PFSK-1 (cell line): ENCODE measurements around the gene ECSCR.

Experiments used
- FOXP2 ChIP-seq: optimal IDR thresholded peaks from 2 replicates; pipeline ENCODE3; 2011; ENCODE audit warnings: borderline replicate concordance, control low read depth, inconsistent platforms; ENCODE audit not compliant: insufficient read depth; ENCODE audit errors: extremely low read length, extremely low read depth
- POLR2AphosphoS5 ChIP-seq: IDR thresholded peaks from 2 replicates; pipeline ENCODE4 v1.6.1; 2012; ENCODE audit warnings: low read depth, mild to moderate bottlenecking, control low read depth, low read length, moderate library complexity
- SIN3A ChIP-seq: IDR thresholded peaks from 2 replicates; pipeline ENCODE4 v1.6.1; 2012; ENCODE audit warnings: mild to moderate bottlenecking, low read length, moderate library complexity, borderline replicate concordance; ENCODE audit not compliant: insufficient read depth
- TAF1 ChIP-seq: IDR thresholded peaks from 2 replicates; pipeline ENCODE4 v1.6.1; 2012; ENCODE audit warnings: low read length, control low read depth, borderline replicate concordance; ENCODE audit not compliant: insufficient read depth
- TF ChIP-seq, protein P1 (sequence below), 2 experiments: IDR thresholded peaks; 2 replicates each; pipeline versions ENCODE4 v1.6.1 to v1.8.0; 2011 to 2012; ENCODE audit warnings: low read depth in 2 of 2, low read length in 2 of 2, control low read depth in 1 of 2, inconsistent platforms in 1 of 2, mild to moderate bottlenecking in 1 of 2, moderate library complexity in 1 of 2; ENCODE audit not compliant: insufficient read depth in 1 of 2

The ECSCR gene

DNA sequence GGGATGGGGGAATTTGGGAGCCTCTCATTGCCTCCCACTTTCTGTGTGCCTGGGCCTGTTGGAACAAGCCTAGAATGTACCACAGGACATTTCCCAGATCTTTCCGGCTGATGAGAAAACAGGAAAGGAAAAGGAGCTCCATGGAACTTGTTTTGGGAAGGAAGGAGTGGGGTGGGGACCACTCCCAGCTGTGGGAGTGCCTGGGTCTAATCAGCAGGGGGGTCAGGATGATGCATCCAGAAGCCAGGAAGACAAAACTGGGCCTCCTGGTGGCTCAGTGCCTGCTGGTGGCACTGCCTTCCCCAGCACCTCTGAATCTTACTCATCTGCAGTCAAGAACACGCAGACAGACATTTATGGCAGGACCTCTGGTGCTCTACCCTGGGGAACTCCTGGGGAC is 11.0 kb upstream of the ECSCR start:
- TF ChIP-seq FOXP2 (no peak), POLR2AphosphoS5 (no peak), SIN3A (no peak), TAF1 (no peak)
- TF ChIP-seq, protein P1, sequence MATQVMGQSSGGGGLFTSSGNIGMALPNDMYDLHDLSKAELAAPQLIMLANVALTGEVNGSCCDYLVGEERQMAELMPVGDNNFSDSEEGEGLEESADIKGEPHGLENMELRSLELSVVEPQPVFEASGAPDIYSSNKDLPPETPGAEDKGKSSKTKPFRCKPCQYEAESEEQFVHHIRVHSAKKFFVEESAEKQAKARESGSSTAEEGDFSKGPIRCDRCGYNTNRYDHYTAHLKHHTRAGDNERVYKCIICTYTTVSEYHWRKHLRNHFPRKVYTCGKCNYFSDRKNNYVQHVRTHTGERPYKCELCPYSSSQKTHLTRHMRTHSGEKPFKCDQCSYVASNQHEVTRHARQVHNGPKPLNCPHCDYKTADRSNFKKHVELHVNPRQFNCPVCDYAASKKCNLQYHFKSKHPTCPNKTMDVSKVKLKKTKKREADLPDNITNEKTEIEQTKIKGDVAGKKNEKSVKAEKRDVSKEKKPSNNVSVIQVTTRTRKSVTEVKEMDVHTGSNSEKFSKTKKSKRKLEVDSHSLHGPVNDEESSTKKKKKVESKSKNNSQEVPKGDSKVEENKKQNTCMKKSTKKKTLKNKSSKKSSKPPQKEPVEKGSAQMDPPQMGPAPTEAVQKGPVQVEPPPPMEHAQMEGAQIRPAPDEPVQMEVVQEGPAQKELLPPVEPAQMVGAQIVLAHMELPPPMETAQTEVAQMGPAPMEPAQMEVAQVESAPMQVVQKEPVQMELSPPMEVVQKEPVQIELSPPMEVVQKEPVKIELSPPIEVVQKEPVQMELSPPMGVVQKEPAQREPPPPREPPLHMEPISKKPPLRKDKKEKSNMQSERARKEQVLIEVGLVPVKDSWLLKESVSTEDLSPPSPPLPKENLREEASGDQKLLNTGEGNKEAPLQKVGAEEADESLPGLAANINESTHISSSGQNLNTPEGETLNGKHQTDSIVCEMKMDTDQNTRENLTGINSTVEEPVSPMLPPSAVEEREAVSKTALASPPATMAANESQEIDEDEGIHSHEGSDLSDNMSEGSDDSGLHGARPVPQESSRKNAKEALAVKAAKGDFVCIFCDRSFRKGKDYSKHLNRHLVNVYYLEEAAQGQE (IDR thresholded peaks at IDR 0.05; ENCODE audit: insufficient read depth in 1 of 2, low read depth in 2 of 2, low read length in 2 of 2): no peak

DNA sequence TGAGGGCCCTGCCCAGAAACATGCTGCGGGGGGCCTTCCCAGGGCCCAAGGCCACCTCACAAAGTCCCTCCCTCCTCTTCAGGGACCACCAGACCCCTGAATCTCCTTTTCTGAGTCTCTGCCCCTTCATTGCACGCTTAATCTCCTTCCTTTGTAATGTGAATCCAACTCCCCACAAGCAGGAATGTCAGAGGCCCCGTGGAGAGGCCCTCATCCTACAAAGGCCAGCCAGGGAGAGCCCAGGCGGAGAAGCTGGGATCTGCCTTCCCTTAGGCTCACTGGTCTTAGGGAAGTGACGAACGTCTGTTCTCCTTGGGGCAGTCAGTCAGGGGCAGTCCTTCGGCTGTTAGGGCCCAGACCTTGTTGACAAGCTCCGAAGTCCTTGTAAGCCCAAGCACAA is 10.6 kb upstream of the ECSCR start:
- no peak for TF ChIP-seq POLR2AphosphoS5
- TF ChIP-seq, protein P1 (IDR thresholded peaks at IDR 0.05; ENCODE audit: insufficient read depth in 1 of 2, low read depth in 2 of 2, low read length in 2 of 2): no peak
- no peak for TF ChIP-seq FOXP2
- no peak for TF ChIP-seq TAF1
- TF ChIP-seq SIN3A: no peak

DNA sequence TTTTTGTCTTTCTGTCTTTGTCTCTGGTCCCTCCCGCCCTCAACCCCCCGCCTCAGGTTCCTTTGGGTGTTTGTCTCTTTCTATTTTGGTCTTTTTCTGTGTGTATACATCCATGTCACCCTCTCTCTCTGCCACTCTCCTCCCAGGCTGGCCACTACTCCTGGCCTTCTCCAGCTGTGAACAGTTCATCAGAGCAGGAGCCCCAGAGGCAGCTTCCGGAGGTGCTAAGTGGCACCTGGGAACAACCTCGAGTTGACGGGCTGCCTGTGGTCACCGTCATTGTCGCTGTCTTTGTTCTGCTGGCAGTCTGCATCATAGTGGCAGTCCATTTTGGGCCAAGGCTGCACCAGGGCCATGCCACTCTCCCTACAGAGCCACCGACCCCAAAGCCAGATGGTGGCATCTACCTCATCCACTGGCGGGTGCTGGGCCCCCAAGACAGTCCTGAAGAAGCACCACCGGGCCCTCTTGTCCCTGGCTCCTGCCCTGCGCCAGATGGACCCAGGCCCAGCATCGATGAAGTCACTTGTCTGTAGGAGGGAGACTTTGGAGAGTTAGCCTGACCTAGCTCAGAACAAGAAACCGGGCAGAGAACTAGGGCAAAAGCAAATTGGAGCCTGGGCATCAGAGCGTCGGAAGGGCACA is 10.0 kb upstream of the ECSCR start:
- no peak for TF ChIP-seq SIN3A
- TF ChIP-seq, protein P1 (IDR thresholded peaks at IDR 0.05; ENCODE audit: insufficient read depth in 1 of 2, low read depth in 2 of 2, low read length in 2 of 2): no peak
- no peak for TF ChIP-seq POLR2AphosphoS5
- no peak for TF ChIP-seq TAF1
- no peak for TF ChIP-seq FOXP2

DNA sequence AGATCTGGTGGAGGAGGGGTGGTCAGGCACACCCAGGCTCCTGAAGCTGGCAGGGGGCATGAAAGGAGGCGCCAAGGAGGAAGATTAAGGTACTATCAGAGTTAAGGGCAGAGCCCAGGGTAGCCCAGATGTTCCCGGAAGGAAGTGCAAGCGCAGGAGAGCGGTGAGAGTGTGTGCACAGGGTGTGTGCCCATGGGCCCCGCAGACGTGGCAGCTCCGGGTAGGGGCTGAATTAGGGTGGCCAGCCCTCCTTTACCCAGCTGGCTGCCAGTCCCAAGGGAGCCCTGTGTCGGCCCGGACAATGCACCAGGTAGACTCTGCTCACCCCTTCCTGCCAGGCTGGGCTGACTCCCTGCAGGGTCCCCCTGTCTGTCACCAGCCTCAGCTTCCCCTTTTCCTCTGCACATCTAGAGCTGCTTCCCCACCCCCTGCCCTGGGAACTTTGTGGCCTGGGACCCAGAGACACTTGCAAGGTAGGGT is 8.3 kb upstream of the ECSCR start, which contains the start of gene SMIM33:
Gene SMIM33, plus strand, starts transcription at position 184 of the 480 bp plus-strand sequence. Its CDS starts 118 bp downstream, at position 302.
- no peak for TF ChIP-seq SIN3A
- TF ChIP-seq, protein P1 (IDR thresholded peaks at IDR 0.05; ENCODE audit: insufficient read depth in 1 of 2, low read depth in 2 of 2, low read length in 2 of 2): no peak
- TF ChIP-seq TAF1: no peak
- TF ChIP-seq FOXP2: no peak
- no peak for TF ChIP-seq POLR2AphosphoS5
